Smooth muscle cell of bladder (primary cell): ENCODE measurements around the gene SLC11A1. TPM values are rescaled to one million over a fixed set of nuclear protein-coding genes. Genes with fewer than 3 reads are reported as not detected.

Experiments
- total RNA-seq: library from RNA; depleted of rRNA; stranded (reverse); fragments of >200 nt; gene quantifications from 2 replicates; pipeline ENCODE4 v1.2.3, GENCODE V29; 2014

Gene SLC11A1, protein sequence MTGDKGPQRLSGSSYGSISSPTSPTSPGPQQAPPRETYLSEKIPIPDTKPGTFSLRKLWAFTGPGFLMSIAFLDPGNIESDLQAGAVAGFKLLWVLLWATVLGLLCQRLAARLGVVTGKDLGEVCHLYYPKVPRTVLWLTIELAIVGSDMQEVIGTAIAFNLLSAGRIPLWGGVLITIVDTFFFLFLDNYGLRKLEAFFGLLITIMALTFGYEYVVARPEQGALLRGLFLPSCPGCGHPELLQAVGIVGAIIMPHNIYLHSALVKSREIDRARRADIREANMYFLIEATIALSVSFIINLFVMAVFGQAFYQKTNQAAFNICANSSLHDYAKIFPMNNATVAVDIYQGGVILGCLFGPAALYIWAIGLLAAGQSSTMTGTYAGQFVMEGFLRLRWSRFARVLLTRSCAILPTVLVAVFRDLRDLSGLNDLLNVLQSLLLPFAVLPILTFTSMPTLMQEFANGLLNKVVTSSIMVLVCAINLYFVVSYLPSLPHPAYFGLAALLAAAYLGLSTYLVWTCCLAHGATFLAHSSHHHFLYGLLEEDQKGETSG
- 0.14 and 0.28 TPM in 2 replicates for total RNA-seq

DNA sequence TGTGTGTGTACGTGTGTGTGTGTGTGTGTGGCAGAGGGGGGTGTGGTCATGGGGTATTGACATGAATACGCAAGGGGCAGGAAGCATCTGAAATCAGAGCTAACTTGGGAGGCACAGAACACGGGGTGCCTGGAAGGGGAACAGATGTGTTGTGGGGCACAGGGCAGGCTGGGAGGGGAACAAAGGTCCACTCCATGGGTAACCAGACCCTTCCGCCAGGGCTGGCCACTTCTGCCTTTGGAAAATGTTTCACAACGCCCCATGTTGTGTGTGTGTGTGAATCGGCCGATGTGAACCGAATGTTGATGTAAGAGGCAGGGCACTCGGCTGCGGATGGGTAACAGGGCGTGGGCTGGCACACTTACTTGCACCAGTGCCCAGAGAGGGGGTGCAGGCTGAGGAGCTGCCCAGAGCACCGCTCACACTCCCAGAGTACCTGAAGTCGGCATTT, at the start of gene SLC11A1:
Gene SLC11A1, plus strand, starts transcription at position 358 of the 451 bp plus-strand sequence. CDS start 96 bp downstream, outside the sequence.

DNA sequence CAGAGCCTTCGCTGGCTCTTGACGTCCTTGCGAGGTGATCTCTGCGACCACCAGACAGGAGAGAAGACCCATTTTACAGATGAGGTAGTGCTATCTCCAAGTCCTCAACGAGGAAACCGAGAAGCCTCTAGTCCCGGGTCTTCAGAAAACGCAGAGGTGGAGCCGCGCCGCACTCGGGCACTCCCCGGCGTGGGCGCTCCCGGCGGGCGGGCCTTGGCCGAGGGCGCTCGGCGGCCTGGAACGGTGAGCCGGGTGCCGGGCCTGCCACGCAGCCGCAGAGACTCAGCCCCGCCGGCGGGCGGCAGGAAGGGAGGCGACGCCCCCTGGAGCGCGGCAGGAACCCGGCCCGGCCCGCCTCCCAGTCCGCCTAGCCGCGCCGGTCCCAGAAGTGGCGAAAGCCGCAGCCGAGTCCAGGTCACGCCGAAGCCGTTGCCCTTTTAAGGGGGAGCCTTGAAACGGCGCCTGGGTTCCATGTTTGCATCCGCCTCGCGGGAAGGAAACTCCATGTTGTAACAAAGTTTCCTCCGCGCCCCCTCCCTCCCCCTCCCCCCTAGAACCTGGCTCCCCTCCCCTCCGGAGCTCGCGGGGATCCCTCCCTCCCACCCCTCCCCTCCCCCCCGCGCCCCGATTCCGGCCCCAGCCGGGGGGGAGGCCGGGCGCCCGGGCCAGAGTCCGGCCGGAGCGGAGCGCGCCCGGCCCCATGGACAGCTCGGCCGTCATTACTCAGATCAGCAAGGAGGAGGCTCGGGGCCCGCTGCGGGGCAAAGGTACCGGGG, 17.5 kb downstream of the SLC11A1 start, which contains the start of gene CTDSP1:
Gene CTDSP1, plus strand, starts transcription at position 478 of the 776 bp plus-strand sequence. Its CDS starts 223 bp downstream, at position 701.

DNA sequence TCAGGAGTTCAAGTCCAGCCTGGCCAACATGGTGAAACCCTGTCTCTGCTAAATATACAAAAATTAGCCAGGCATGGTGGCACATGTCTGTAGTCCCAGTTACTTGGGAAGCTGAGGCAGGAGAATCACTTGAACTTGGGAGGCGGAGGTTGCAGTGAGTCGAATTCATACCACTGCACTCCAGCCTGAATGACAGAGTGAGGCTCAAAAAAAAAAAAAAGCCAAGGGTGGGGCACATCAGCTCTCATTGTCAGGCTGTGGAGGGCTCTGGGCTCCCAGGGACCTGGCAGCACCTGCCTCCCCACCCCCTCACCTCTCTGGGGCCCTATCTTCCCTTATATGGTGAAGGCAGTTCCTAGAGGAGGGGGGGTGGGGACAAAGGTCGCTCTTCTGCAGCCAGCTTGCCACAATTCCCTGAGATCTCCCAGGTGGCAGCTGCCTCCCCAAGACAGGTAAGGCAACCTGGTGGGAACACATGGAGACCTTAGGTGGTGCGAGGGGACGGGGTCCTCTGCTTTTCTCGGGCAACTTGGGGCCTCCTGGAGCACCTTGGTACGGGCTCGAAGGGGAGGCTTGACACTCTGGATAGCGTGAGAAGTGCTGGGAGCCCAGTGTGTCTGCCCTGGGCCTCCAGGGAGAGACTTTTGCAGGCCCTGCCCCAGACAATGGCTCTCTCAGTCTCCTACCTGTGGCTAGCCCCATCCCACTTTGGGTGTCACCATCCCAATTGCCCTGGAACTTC, 36.8 kb downstream of the SLC11A1 start, which contains the start of gene VIL1:
Gene VIL1, plus strand, starts transcription at position 407 of the 742 bp plus-strand sequence. CDS start 4,656 bp downstream, outside the sequence.

Other genes starting within 250 kb of the SLC11A1 start
- gene CXCR1, start 215.3 kb upstream of the SLC11A1 start, total RNA-seq: not detected in 2 replicates
- 269 and 279 TPM in 2 replicates for gene ARPC2, start 165.1 kb upstream of the SLC11A1 start, total RNA-seq
- gene GPBAR1, start 121.3 kb upstream of the SLC11A1 start, total RNA-seq: 0.14 and 0.37 TPM in 2 replicates
- 133 and 156 TPM in 2 replicates for gene AAMP, start 112.1 kb upstream of the SLC11A1 start, total RNA-seq
- gene PNKD, start 111.8 kb upstream of the SLC11A1 start, total RNA-seq: 27.6 and 28.9 TPM in 2 replicates
- gene TMBIM1, start 89.8 kb upstream of the SLC11A1 start, total RNA-seq: 144 and 208 TPM in 2 replicates
- 0.14 TPM in 1 of 2 replicates, not detected in the other for gene CATIP, start 25.4 kb upstream of the SLC11A1 start, total RNA-seq
- gene CTDSP1, start 17.6 kb downstream of the SLC11A1 start, total RNA-seq: 41.2 and 56.1 TPM in 2 replicates
- not detected in 2 replicates for gene VIL1, start 36.9 kb downstream of the SLC11A1 start, total RNA-seq
- gene USP37, start 186.1 kb downstream of the SLC11A1 start, total RNA-seq: 6.5 and 10.7 TPM in 2 replicates
- gene CNOT9, start 186.6 kb downstream of the SLC11A1 start, total RNA-seq: 29.2 and 32.7 TPM in 2 replicates
- gene PLCD4, start 225.6 kb downstream of the SLC11A1 start, total RNA-seq: 1.8 TPM in 2 replicates